Stomach (tissue), 9 donors: ENCODE data around the gene BTBD9. TPM values are rescaled to one million over a fixed set of nuclear protein-coding genes. Genes with fewer than 3 reads are reported as not detected.
"Not testable (repeated sequence)": the region's sequence is repeated elsewhere in the genome, so short reads cannot be mapped to it uniquely, and the experiment has no call there.

Experiments
- DNase-seq, 2 donors: peaks; one replicate each; pipeline versions ENCODE4 v3.0.0 to v3.0.0-alpha.2; 2013 to 2019
- H3K27ac ChIP-seq, 5 donors: fragments of 200-600 bp in 4 of 5; sonication (generic) in 4 of 5; one replicate each; pipeline ENCODE4 v1.5.1; 2013 to 2019; ENCODE audit warnings: mild to moderate bottlenecking in 1 of 5, moderate library complexity in 1 of 5
- H3K27me3 ChIP-seq, 3 donors: fragments of 200-600 bp; sonication (generic); one replicate each; pipeline ENCODE4 v1.5.1; 2017 to 2019; ENCODE audit warnings: mixed run types in 1 of 3
- H3K36me3 ChIP-seq, 4 donors: fragments of 200-600 bp; sonication (generic); 1 replicate in 3 of 4; 2 replicates in 1 of 4; pipeline ENCODE4 v1.5.1; 2016 to 2019
- H3K4me1 ChIP-seq, 4 donors: fragments of 200-600 bp; sonication (generic); one replicate each; pipeline ENCODE4 v1.5.1; 2016 to 2019
- H3K4me3 ChIP-seq, 4 donors: fragments of 200-600 bp; sonication (generic) in 3 of 4; one replicate each; pipeline ENCODE4 v1.5.1; 2016 to 2019; ENCODE audit warnings: mild to moderate bottlenecking in 1 of 4
- H3K9me3 ChIP-seq, 4 donors: fragments of 200-600 bp; sonication (generic); one replicate each; pipeline ENCODE4 v1.5.1; 2016 to 2019
- EP300 ChIP-seq: sonication (generic); formaldehyde crosslinking; IDR thresholded peaks from one replicate; pipeline ENCODE4 v1.6.1; 2017; ENCODE audit warnings: antibody characterized with exemption
- POLR2A ChIP-seq, 4 donors: fragments of 450-650 bp; IDR thresholded peaks; one replicate each; pipeline ENCODE4 v1.6.1; 2016; ENCODE audit warnings: antibody characterized with exemption in 4 of 4, control low read depth in 2 of 4, mild to moderate bottlenecking in 1 of 4, moderate library complexity in 1 of 4
- POLR2AphosphoS5 ChIP-seq, 3 donors: sonication (generic); formaldehyde crosslinking; IDR thresholded peaks; one replicate each; pipeline ENCODE4 v1.6.1; 2016; ENCODE audit warnings: antibody characterized with exemption in 3 of 3
- WGBS, 5 donors: extraction: QIAGEN DNeasy Blood & Tissue Kit in 3 of 5; methylation state at CpG; one replicate each; pipeline versions ENCODE4 v1.1.5 to v1.1.7; 2013 to 2018; 5-methylcytosine and 5-hydroxymethylcytosine counted together
- intact Hi-C: fragments of 100-400 bp; cut with DNase I; formaldehyde crosslinking; loops from one replicate; pipeline ENCODE4 v1.15.1; 2023; ENCODE audit warnings: low total_unique reads
- polyA plus RNA-seq, 3 donors: library from polyadenylated mRNA; stranded (reverse); fragments of 200-250 nt; gene quantifications; one replicate each; pipeline ENCODE4 v1.2.3, GENCODE V29; 2013
- total RNA-seq, 5 donors: library from RNA; depleted of rRNA; stranded (reverse); fragments of >200 nt; gene quantifications; one replicate each; pipeline versions ENCODE4 v1.1.0 to v1.2.3, GENCODE V29; 2014 to 2016
- TF ChIP-seq, protein P1 (sequence below), 7 experiments: fragments of 450-650 bp in 4 of 7; fragments of 200-600 bp in 3 of 7; sonication (generic) in 3 of 7; IDR thresholded peaks; one replicate each; pipeline ENCODE4 v1.5.1; 2016 to 2019; ENCODE audit warnings: antibody characterized with exemption in 7 of 7, control low read depth in 2 of 7, mild to moderate bottlenecking in 1 of 7
- donor health status: healthy with polysubstance abuse.
- donor health status: Bipolar disorder and iron deficiency.
- donor health status: healthy.

The BTBD9 gene
- total and polyA plus RNA-seq, 8 donors: 1.4 to 90.2 (median 6.8) TPM

DNA sequence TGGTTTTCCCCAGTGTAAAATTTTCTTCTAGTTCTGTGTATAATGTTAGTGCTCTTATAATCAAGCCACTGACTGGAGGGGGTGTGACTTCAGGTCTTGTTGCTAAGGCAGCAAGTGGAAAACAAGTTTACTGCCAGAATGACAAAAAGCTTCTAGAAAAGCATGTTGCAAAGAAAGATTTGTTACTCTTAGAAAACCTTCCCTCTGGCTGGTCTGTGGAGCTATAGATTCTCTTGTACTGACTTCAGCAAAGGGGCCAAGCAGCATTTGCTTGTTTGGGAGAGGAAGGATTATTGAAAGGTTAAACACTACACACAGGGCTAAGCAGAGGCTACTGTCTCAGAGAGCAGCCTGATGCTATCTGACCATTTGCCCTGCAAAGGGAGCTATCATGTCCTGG lies 288.8 kb downstream of the BTBD9 start:
- H3K36me3 ChIP-seq: no peaks in the 10 kb centered on the region
- H3K4me3 ChIP-seq: no peak overlapping the region
- H3K27ac ChIP-seq: peak overlapping the region in 2 of 5 donors; percentile 49 to 71
- no peaks in the 10 kb centered on the region for H3K9me3 ChIP-seq
- intact Hi-C loops: no loop called here
- peak in 1 of 2 donors; percentile 78 for DNase-seq
- H3K4me1 ChIP-seq: peaks cover 0 to 22% (median 6%) of the 10 kb centered on the region in 4 donors
- TF ChIP-seq, protein P1, sequence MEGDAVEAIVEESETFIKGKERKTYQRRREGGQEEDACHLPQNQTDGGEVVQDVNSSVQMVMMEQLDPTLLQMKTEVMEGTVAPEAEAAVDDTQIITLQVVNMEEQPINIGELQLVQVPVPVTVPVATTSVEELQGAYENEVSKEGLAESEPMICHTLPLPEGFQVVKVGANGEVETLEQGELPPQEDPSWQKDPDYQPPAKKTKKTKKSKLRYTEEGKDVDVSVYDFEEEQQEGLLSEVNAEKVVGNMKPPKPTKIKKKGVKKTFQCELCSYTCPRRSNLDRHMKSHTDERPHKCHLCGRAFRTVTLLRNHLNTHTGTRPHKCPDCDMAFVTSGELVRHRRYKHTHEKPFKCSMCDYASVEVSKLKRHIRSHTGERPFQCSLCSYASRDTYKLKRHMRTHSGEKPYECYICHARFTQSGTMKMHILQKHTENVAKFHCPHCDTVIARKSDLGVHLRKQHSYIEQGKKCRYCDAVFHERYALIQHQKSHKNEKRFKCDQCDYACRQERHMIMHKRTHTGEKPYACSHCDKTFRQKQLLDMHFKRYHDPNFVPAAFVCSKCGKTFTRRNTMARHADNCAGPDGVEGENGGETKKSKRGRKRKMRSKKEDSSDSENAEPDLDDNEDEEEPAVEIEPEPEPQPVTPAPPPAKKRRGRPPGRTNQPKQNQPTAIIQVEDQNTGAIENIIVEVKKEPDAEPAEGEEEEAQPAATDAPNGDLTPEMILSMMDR (IDR thresholded peaks at IDR 0.05): no peak
- H3K27me3 ChIP-seq: no peaks in the 10 kb centered on the region

DNA sequence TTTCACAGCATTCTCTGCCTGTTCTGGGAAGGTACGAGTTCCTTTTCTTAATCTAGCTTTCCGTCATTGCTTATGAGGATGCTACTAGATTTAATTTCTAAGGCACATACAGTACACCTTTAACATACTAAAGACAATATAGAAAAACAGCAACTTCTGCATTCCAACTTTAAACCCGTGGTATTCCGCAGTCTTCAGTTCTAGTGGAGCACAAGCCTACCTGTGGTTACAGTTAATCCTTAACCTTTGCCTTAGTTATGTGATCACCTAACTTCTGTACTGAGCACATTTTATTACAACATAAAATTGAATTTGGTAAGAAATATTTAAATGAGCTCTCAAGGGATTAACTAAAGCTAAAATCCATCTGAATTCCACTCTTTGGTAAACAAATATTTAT lies 289.5 kb downstream of the BTBD9 start:
- 84 to 92% (median 89%) methylated on average over 4 of the region's 4 CpGs for WGBS, 5 donors
- H3K4me3 ChIP-seq: no peak overlapping the region
- TF ChIP-seq POLR2AphosphoS5 (IDR thresholded peaks at IDR 0.05): no peak
- TF ChIP-seq, protein P1 (IDR thresholded peaks at IDR 0.05): no peak
- no peak for TF ChIP-seq POLR2A (IDR thresholded peaks at IDR 0.05)
- TF ChIP-seq EP300: no peak
- H3K27me3 ChIP-seq: no peaks in the 10 kb centered on the region
- no peak for DNase-seq
- intact Hi-C loops: no loop called here
- H3K27ac ChIP-seq: peak overlapping the region in 3 of 5 donors; percentile 31 to 71 (median 49)
- H3K4me1 ChIP-seq: peaks cover 0 to 22% (median 5%) of the 10 kb centered on the region in 4 donors
- H3K36me3 ChIP-seq: no peaks in the 10 kb centered on the region
- no peaks in the 10 kb centered on the region for H3K9me3 ChIP-seq

DNA sequence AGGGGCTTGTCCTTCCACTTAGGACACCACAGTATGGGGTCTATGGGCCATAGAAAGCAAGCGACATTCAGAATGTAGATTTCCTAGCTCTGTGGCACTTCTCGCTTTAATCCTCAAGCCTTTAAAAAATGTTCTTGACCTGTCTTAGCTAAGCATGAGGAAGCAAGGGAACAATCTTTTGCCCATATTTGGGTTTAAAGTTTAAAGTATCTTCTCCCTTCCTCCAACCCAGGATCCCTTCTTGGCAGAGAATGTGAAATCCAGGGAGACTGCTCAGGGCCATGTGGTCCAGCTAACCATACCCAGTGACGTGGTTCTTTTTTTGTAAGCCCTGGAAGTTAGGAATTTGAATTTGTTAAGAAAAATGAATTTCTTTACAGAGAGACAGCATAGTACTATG lies 289.9 kb downstream of the BTBD9 start:
- Histone ChIP-seq H3K27ac (peak overlapping the region in 2 of 5 donors; percentile 49 to 71), H3K4me1 (peaks cover 0 to 22% (median 4%) of the 10 kb centered on the region in 4 donors), H3K9me3 (no peaks in the 10 kb centered on the region), H3K36me3 (no peaks in the 10 kb centered on the region), H3K4me3 (no peak overlapping the region), H3K27me3 (no peaks in the 10 kb centered on the region)
- DNase-seq: peak in 1 of 2 donors; percentile 71
- 61 to 91% (median 89%) methylated on average over 3 of the region's 3 CpGs for WGBS, 5 donors
- TF ChIP-seq EP300 (no peak), POLR2AphosphoS5 (IDR thresholded peaks at IDR 0.05) (peak in 1 of 3 donors; percentile 51)
- intact Hi-C loops: no loop called here

DNA sequence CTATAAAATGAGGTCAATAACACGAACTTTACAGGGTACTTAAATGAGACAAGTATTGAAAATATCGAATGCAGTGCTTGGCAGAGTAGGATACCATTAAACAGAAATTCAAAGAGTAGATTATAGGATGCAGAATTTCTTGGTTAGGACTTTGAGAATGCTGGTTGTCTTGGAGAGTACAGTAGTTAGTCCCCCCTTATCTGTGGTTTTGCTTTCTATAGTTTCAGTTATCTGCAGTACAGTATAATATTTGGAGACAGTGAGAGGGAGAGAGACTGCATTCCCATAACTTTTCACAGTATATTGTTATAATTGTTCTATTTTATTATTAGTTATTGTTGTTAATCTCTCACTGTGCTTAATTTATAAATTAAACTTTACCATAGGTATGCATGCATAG lies 290.5 kb downstream of the BTBD9 start:
- H3K27me3 ChIP-seq: no peaks in the 10 kb centered on the region
- H3K9me3 ChIP-seq: no peaks in the 10 kb centered on the region
- TF ChIP-seq, protein P1 (IDR thresholded peaks at IDR 0.05): no peak
- no peak for TF ChIP-seq EP300
- no peak for TF ChIP-seq POLR2AphosphoS5 (IDR thresholded peaks at IDR 0.05)
- TF ChIP-seq POLR2A (IDR thresholded peaks at IDR 0.05): no peak
- no peak for DNase-seq
- H3K36me3 ChIP-seq: no peaks in the 10 kb centered on the region
- H3K4me3 ChIP-seq: no peak overlapping the region
- 88 to 98% (median 91%) methylated on average over 2 of the region's 2 CpGs for WGBS, 5 donors
- H3K27ac ChIP-seq: peak overlapping the region in 1 of 5 donors; percentile 71
- intact Hi-C loops: no loop called here
- peaks cover 0 to 22% (median 4%) of the 10 kb centered on the region in 4 donors for H3K4me1 ChIP-seq

DNA sequence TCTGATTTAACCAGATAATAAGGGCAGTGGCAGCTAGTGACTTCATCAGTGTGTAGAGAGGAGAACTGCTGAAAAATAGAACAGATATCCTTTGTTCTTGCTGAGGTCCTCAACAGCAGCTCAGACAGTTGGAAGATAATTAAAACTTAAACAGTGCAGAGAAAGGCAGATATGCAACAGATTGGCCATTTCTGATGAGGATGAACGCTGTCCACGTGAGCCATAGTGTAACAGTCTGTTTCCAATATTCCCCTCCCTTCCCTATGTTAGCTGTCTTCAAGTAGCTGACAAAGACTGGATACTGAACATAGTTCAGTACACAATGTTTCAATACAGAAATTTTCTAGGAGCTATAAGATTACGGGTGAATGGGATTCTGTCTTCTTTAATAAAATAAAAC lies 291.4 kb downstream of the BTBD9 start:
- WGBS, 5 donors: 73 to 95% (median 93%) methylated on average over 3 of the region's 3 CpGs
- Histone ChIP-seq H3K9me3 (no peaks in the 10 kb centered on the region), H3K36me3 (no peaks in the 10 kb centered on the region), H3K4me1 (peaks cover 0 to 22% (median 4%) of the 10 kb centered on the region in 4 donors), H3K27me3 (no peaks in the 10 kb centered on the region), H3K4me3 (no peak overlapping the region), H3K27ac (no peak overlapping the region)
- no peak for TF ChIP-seq EP300
- TF ChIP-seq POLR2AphosphoS5 (IDR thresholded peaks at IDR 0.05): no peak
- TF ChIP-seq, protein P1 (IDR thresholded peaks at IDR 0.05): no peak
- TF ChIP-seq POLR2A (IDR thresholded peaks at IDR 0.05): no peak
- no peak for DNase-seq
- intact Hi-C loops: no loop called here

DNA sequence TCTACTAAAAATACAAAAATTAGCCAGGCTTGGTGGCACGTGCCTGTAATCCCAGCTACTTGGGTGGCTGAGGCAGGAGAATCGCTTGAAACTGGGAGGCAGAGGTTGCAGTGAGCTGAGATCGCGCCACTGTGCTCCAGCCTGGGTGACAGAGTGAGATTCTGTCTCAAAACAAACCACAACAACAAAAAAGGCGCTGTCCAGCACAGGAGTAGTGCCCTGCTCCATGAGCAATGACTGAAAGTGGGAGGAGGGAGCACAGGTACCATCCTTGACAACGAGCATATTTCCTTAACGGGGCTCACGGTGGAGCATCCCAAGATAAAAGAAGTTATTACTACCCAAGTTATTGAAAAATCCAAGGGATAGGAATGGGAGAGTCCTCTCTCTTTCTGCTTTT lies 291.9 kb downstream of the BTBD9 start:
- H3K4me3 ChIP-seq, H3K27ac ChIP-seq, H3K9me3 ChIP-seq, intact Hi-C loops, H3K36me3 ChIP-seq, DNase-seq, H3K27me3 ChIP-seq: not testable (repeated sequence)
- 92 to 97% (median 94%) methylated on average over 8 of the region's 8 CpGs for WGBS, 5 donors
- peaks cover 0 to 22% (median 4%) of the 10 kb centered on the region in 4 donors for H3K4me1 ChIP-seq
